Measurements from ENCODE around the gene PTPRG. TPM values are rescaled to one million over a fixed set of nuclear protein-coding genes. Genes with fewer than 3 reads are reported as not detected.

The PTPRG gene
- total RNA-seq, 1 experiment from 2014 or later, result 11.7 TPM

GRCh38 chr3:61733000-61733399 is 171.6 kb downstream of the PTPRG start:
- H3K9me3 ChIP-seq (ENCODE audit: low read depth, low read length, poor library complexity, severe bottlenecking), result no peaks in the 10 kb centered on the region
- POLR2A ChIA-PET (ENCODE audit: low non-redundant PET), result no interaction called here
- CTCF ChIA-PET, result no interaction called here
- intact Hi-C loops (cut with micrococcal nuclease; ENCODE audit: unreplicated experiment), result no loop called here
- no peak for TF ChIP-seq EZH2 (IDR thresholded peaks at IDR 0.05; ENCODE audit: borderline replicate concordance, low read depth, low read length, poor library complexity, severe bottlenecking)
- TF ChIP-seq CTCF (conservative IDR thresholded peaks at IDR 0.05; ENCODE audit: low read depth, low read length), result no peak
- DNase-seq (ENCODE audit: low spot score), result no peak
- no peaks in the 10 kb centered on the region for H3K27me3 ChIP-seq (replicated peaks; ENCODE audit: insufficient read depth, low read depth, low read length, poor library complexity)
- H3K36me3 ChIP-seq (ENCODE audit: insufficient read depth, low read length, poor library complexity, severe bottlenecking), result no peaks in the 10 kb centered on the region
- H3K4me1 ChIP-seq (ENCODE audit: insufficient read depth, low read length, poor library complexity, severe bottlenecking), result no peaks in the 10 kb centered on the region
- H3K27ac ChIP-seq (ENCODE audit: low read depth, low read length, poor library complexity, severe bottlenecking), result no peak overlapping the region
- no peak overlapping the region for H3K4me3 ChIP-seq (ENCODE audit: low read depth, low read length, poor library complexity, severe bottlenecking)
- no TSS peak for BruUV-seq (replicated peaks)

- H3K27ac ChIP-seq (ENCODE audit: low read depth, low read length, poor library complexity, severe bottlenecking), result no peak overlapping the region
- TF ChIP-seq CTCF (conservative IDR thresholded peaks at IDR 0.05; ENCODE audit: low read depth, low read length), result no peak
- no peak for TF ChIP-seq EZH2 (IDR thresholded peaks at IDR 0.05; ENCODE audit: borderline replicate concordance, low read depth, low read length, poor library complexity, severe bottlenecking)
- intact Hi-C loops (cut with micrococcal nuclease; ENCODE audit: unreplicated experiment), result no loop called here
- no peaks in the 10 kb centered on the region for H3K9me3 ChIP-seq (ENCODE audit: low read depth, low read length, poor library complexity, severe bottlenecking)
- no TSS peak for BruUV-seq (replicated peaks)
- ChIA-PET CTCF (no interaction called here), POLR2A (ENCODE audit: low non-redundant PET) (no interaction called here)
- DNase-seq (ENCODE audit: low spot score), result no peak
- no peak overlapping the region for H3K4me3 ChIP-seq (ENCODE audit: low read depth, low read length, poor library complexity, severe bottlenecking)
- no peaks in the 10 kb centered on the region for H3K4me1 ChIP-seq (ENCODE audit: insufficient read depth, low read length, poor library complexity, severe bottlenecking)
- H3K36me3 ChIP-seq (ENCODE audit: insufficient read depth, low read length, poor library complexity, severe bottlenecking), result no peaks in the 10 kb centered on the region
- H3K27me3 ChIP-seq (replicated peaks; ENCODE audit: insufficient read depth, low read depth, low read length, poor library complexity), result no peaks in the 10 kb centered on the region
Measured at GRCh38 chr3:61733876-61734275, 172.5 kb downstream of the PTPRG start.

GRCh38 chr3:61734749-61735686 is 173.6 kb downstream of the PTPRG start:
- H3K27me3 ChIP-seq (replicated peaks; ENCODE audit: insufficient read depth, low read depth, low read length, poor library complexity), result no peaks in the 10 kb centered on the region
- no peak overlapping the region for H3K27ac ChIP-seq (ENCODE audit: low read depth, low read length, poor library complexity, severe bottlenecking)
- no TSS peak for BruUV-seq (replicated peaks)
- no peak overlapping the region for H3K4me3 ChIP-seq (ENCODE audit: low read depth, low read length, poor library complexity, severe bottlenecking)
- no peak for DNase-seq (ENCODE audit: low spot score)
- intact Hi-C loops (cut with micrococcal nuclease; ENCODE audit: unreplicated experiment), result no loop called here
- no peaks in the 10 kb centered on the region for H3K36me3 ChIP-seq (ENCODE audit: insufficient read depth, low read length, poor library complexity, severe bottlenecking)
- H3K4me1 ChIP-seq (ENCODE audit: insufficient read depth, low read length, poor library complexity, severe bottlenecking), result no peaks in the 10 kb centered on the region
- H3K9me3 ChIP-seq (ENCODE audit: low read depth, low read length, poor library complexity, severe bottlenecking), result no peaks in the 10 kb centered on the region
- TF ChIP-seq CTCF (conservative IDR thresholded peaks at IDR 0.05; ENCODE audit: low read depth, low read length) (no peak), EZH2 (IDR thresholded peaks at IDR 0.05; ENCODE audit: borderline replicate concordance, low read depth, low read length, poor library complexity, severe bottlenecking) (no peak)
- ChIA-PET CTCF (no interaction called here), POLR2A (ENCODE audit: low non-redundant PET) (no interaction called here)
